ENCODE results near the gene RNF151. TPM values are rescaled to one million over a fixed set of nuclear protein-coding genes. Genes with fewer than 3 reads are reported as not detected.

RNF151 gene
- total RNA-seq, 1 donor from 2014 or later, result not detected

- Histone ChIP-seq H3K4me1 (peaks cover 29% of the 10 kb centered on the region), H3K36me3 (peaks cover 0 to 13% of the 10 kb centered on the region in 2 donors), H3K27me3 (peaks cover 9% of the 10 kb centered on the region), H3K4me3 (peak overlapping the region; percentile 20 to 25), H3K27ac (no peak overlapping the region), H3K9me3 (no peaks in the 10 kb centered on the region)
- TF ChIP-seq POLR2A (IDR thresholded peaks at IDR 0.05) (no peak), CTCF (IDR thresholded peaks at IDR 0.05) (no peak), POLR2AphosphoS5 (IDR thresholded peaks at IDR 0.05; ENCODE audit: insufficient read depth in 1 of 2, low read depth in 1 of 2) (no peak)
- intact Hi-C loops (cut with DNase I), result no loop called here
- DNase-seq (ENCODE audit: extremely low spot score in 2 of 2), result no peak
Observed at GRCh38 chr16:1990101-1990350, 23.4 kb downstream of the RNF151 start.

GRCh38 chr16:1990351-1991134 lies 23.9 kb downstream of the RNF151 start:
- no peak for TF ChIP-seq POLR2A (IDR thresholded peaks at IDR 0.05)
- TF ChIP-seq CTCF (IDR thresholded peaks at IDR 0.05), result no peak
- TF ChIP-seq POLR2AphosphoS5 (IDR thresholded peaks at IDR 0.05; ENCODE audit: insufficient read depth in 1 of 2, low read depth in 1 of 2), result no peak
- DNase-seq (ENCODE audit: extremely low spot score in 2 of 2), result no peak
- no peak overlapping the region for H3K27ac ChIP-seq
- peaks cover 0 to 13% of the 10 kb centered on the region in 2 donors for H3K36me3 ChIP-seq
- intact Hi-C loops (cut with DNase I), result no loop called here
- peaks cover 9% of the 10 kb centered on the region for H3K27me3 ChIP-seq
- H3K4me3 ChIP-seq, result peak overlapping the region; percentile 20 to 25
- peaks cover 24% of the 10 kb centered on the region for H3K4me1 ChIP-seq
- H3K9me3 ChIP-seq, result no peaks in the 10 kb centered on the region

GRCh38 chr16:1991135-1991551 lies 24.5 kb downstream of the RNF151 start:
- TF ChIP-seq CTCF (IDR thresholded peaks at IDR 0.05) (no peak), POLR2AphosphoS5 (IDR thresholded peaks at IDR 0.05; ENCODE audit: insufficient read depth in 1 of 2, low read depth in 1 of 2) (no peak), POLR2A (IDR thresholded peaks at IDR 0.05) (no peak)
- no peak for DNase-seq (ENCODE audit: extremely low spot score in 2 of 2)
- Histone ChIP-seq H3K9me3 (no peaks in the 10 kb centered on the region), H3K4me1 (peaks cover 24% of the 10 kb centered on the region), H3K27me3 (peaks cover 9% of the 10 kb centered on the region), H3K4me3 (peak overlapping the region; percentile 29 to 41), H3K36me3 (peaks cover 0 to 7% of the 10 kb centered on the region in 2 donors), H3K27ac (no peak overlapping the region)
- intact Hi-C loops (cut with DNase I), result no loop called here

GRCh38 chr16:1991588-1991947 lies 24.9 kb downstream of the RNF151 start:
- no peaks in the 10 kb centered on the region for H3K9me3 ChIP-seq
- peaks cover 24% of the 10 kb centered on the region for H3K4me1 ChIP-seq
- intact Hi-C loops (cut with DNase I), result no loop called here
- no peak overlapping the region for H3K27ac ChIP-seq
- peak overlapping the region; percentile 29 to 41 for H3K4me3 ChIP-seq
- DNase-seq (ENCODE audit: extremely low spot score in 2 of 2), result no peak
- peaks cover 9% of the 10 kb centered on the region for H3K27me3 ChIP-seq
- no peak for TF ChIP-seq POLR2A (IDR thresholded peaks at IDR 0.05)
- TF ChIP-seq CTCF (IDR thresholded peaks at IDR 0.05), result no peak
- no peak for TF ChIP-seq POLR2AphosphoS5 (IDR thresholded peaks at IDR 0.05; ENCODE audit: insufficient read depth in 1 of 2, low read depth in 1 of 2)
- peaks cover 0 to 3% of the 10 kb centered on the region in 2 donors for H3K36me3 ChIP-seq

- H3K27me3 ChIP-seq, result peaks cover 9% of the 10 kb centered on the region
- peaks cover 24% of the 10 kb centered on the region for H3K4me1 ChIP-seq
- no peak overlapping the region for H3K27ac ChIP-seq
- intact Hi-C loops (cut with DNase I), result no loop called here
- DNase-seq (ENCODE audit: extremely low spot score in 2 of 2), result no peak
- H3K9me3 ChIP-seq, result no peaks in the 10 kb centered on the region
- peak overlapping the region; percentile 29 to 41 for H3K4me3 ChIP-seq
- H3K36me3 ChIP-seq, result no peaks in the 10 kb centered on the region
- peak in 1 of 2 donors; percentile 28 for TF ChIP-seq POLR2A (IDR thresholded peaks at IDR 0.05)
- TF ChIP-seq POLR2AphosphoS5 (IDR thresholded peaks at IDR 0.05; ENCODE audit: insufficient read depth in 1 of 2, low read depth in 1 of 2), result peak in 1 of 2 donors; percentile 50
- no peak for TF ChIP-seq CTCF (IDR thresholded peaks at IDR 0.05)
Observed at GRCh38 chr16:1991948-1992703, 25.5 kb downstream of the RNF151 start.

Data from vagina (tissue), 2 donors.